SK-N-MC (cell line): ENCODE data around the gene KCNMA1.

Experiments
- DNase-seq: peaks from one replicate; pipeline ENCODE4 v3.0.0-alpha.2; 2011; ENCODE audit warnings: low read depth, low spot score
- H3K27ac ChIP-seq: fragments of 200-600 bp; sonication (generic); 2 replicates; pipeline ENCODE4 v1.5.1; 2016; ENCODE audit warnings: mixed run types
- H3K36me3 ChIP-seq: fragments of 200-600 bp; sonication (generic); 2 replicates; pipeline ENCODE4 v1.6.1; 2017; ENCODE audit warnings: antibody characterized with exemption, low read length, mixed read lengths; ENCODE audit not compliant: insufficient read depth
- H3K4me3 ChIP-seq: fragments of 200-600 bp; sonication (generic); 2 replicates; pipeline ENCODE4 v1.5.1; 2016
- H3K9ac ChIP-seq: fragments of 200-600 bp; sonication (generic); 2 replicates; pipeline ENCODE4 v1.8.0; 2017; ENCODE audit warnings: mixed run types, mixed read lengths; ENCODE audit not compliant: insufficient read length
- H3K9me3 ChIP-seq: fragments of 200-600 bp; sonication (generic); 2 replicates; pipeline ENCODE4 v1.6.1; 2017; ENCODE audit warnings: low read depth, mild to moderate bottlenecking, antibody characterized with exemption, low read length, moderate library complexity, mixed read lengths
- EZH2 ChIP-seq: fragments of 200-600 bp; sonication (generic); IDR thresholded peaks from one replicate; pipeline ENCODE4 v1.6.1; 2017; ENCODE audit warnings: antibody characterized with exemption
- FOXP2 ChIP-seq: optimal IDR thresholded peaks from 2 replicates; pipeline ENCODE3; 2011; ENCODE audit warnings: mild to moderate bottlenecking, moderate library complexity; ENCODE audit not compliant: insufficient read depth; ENCODE audit errors: extremely low read length, control extremely low read depth
- POLR2AphosphoS5 ChIP-seq: IDR thresholded peaks from 2 replicates; pipeline ENCODE4 v1.6.1; 2012; ENCODE audit warnings: mild to moderate bottlenecking, low read depth, low read length, borderline replicate concordance

KCNMA1 gene

GRCh38 chr10:77409697-77410471, 227.7 kb downstream of the KCNMA1 start:
- no peak for TF ChIP-seq EZH2
- no peak for TF ChIP-seq POLR2AphosphoS5
- TF ChIP-seq FOXP2, result no peak
- no peaks in the 10 kb centered on the region for H3K9me3 ChIP-seq
- no peaks in the 10 kb centered on the region for H3K36me3 ChIP-seq
- no peak for DNase-seq
- no peak overlapping the region for H3K27ac ChIP-seq
- H3K9ac ChIP-seq, result no peak overlapping the region
- H3K4me3 ChIP-seq, result no peak overlapping the region

GRCh38 chr10:77408259-77408658, 229.3 kb downstream of the KCNMA1 start:
- H3K27ac ChIP-seq, result no peak overlapping the region
- H3K4me3 ChIP-seq, result no peak overlapping the region
- no peaks in the 10 kb centered on the region for H3K36me3 ChIP-seq
- no peaks in the 10 kb centered on the region for H3K9me3 ChIP-seq
- no peak for DNase-seq
- TF ChIP-seq EZH2, result no peak
- no peak for TF ChIP-seq FOXP2
- TF ChIP-seq POLR2AphosphoS5, result no peak
- no peak overlapping the region for H3K9ac ChIP-seq

GRCh38 chr10:77406764-77407430, 230.7 kb downstream of the KCNMA1 start:
- no peak for TF ChIP-seq FOXP2
- TF ChIP-seq POLR2AphosphoS5, result no peak
- no peak for TF ChIP-seq EZH2
- H3K36me3 ChIP-seq, result no peaks in the 10 kb centered on the region
- no peak for DNase-seq
- no peak overlapping the region for H3K9ac ChIP-seq
- H3K4me3 ChIP-seq, result no peak overlapping the region
- H3K27ac ChIP-seq, result no peak overlapping the region
- no peaks in the 10 kb centered on the region for H3K9me3 ChIP-seq

GRCh38 chr10:77405771-77406241, 231.8 kb downstream of the KCNMA1 start:
- no peak overlapping the region for H3K27ac ChIP-seq
- no peak for DNase-seq

GRCh38 chr10:77404810-77405209, 232.8 kb downstream of the KCNMA1 start:
- H3K9ac ChIP-seq, result no peak overlapping the region
- no peak overlapping the region for H3K4me3 ChIP-seq
- no peak overlapping the region for H3K27ac ChIP-seq
- H3K36me3 ChIP-seq, result no peaks in the 10 kb centered on the region
- no peaks in the 10 kb centered on the region for H3K9me3 ChIP-seq
- no peak for TF ChIP-seq FOXP2
- TF ChIP-seq EZH2, result no peak
- no peak for TF ChIP-seq POLR2AphosphoS5
- DNase-seq, result no peak

More at GRCh38 chr10:77405771-77406241, 231.8 kb downstream of the KCNMA1 start:
- Histone ChIP-seq H3K4me3 (no peak overlapping the region), H3K36me3 (no peaks in the 10 kb centered on the region), H3K9ac (no peak overlapping the region), H3K9me3 (no peaks in the 10 kb centered on the region)
- TF ChIP-seq FOXP2 (no peak), EZH2 (no peak), POLR2AphosphoS5 (no peak)

GRCh38 chr10:77403761-77404160, 233.8 kb downstream of the KCNMA1 start:
- H3K4me3 ChIP-seq, result no peak overlapping the region
- no peaks in the 10 kb centered on the region for H3K36me3 ChIP-seq
- no peak overlapping the region for H3K27ac ChIP-seq
- no peak for DNase-seq
- no peak overlapping the region for H3K9ac ChIP-seq
- H3K9me3 ChIP-seq, result no peaks in the 10 kb centered on the region
- no peak for TF ChIP-seq EZH2
- no peak for TF ChIP-seq FOXP2
- TF ChIP-seq POLR2AphosphoS5, result no peak

- no peak for TF ChIP-seq EZH2
- TF ChIP-seq POLR2AphosphoS5, result no peak
- H3K4me3 ChIP-seq, result no peak overlapping the region
- no peak for DNase-seq
- no peaks in the 10 kb centered on the region for H3K36me3 ChIP-seq
- no peak overlapping the region for H3K27ac ChIP-seq
- H3K9me3 ChIP-seq, result no peaks in the 10 kb centered on the region
- no peak overlapping the region for H3K9ac ChIP-seq
Observed at GRCh38 chr10:77401683-77402082, 235.9 kb downstream of the KCNMA1 start.

- H3K4me3 ChIP-seq, result no peak overlapping the region
- no peak overlapping the region for H3K27ac ChIP-seq
- H3K36me3 ChIP-seq, result no peaks in the 10 kb centered on the region
- H3K9me3 ChIP-seq, result no peaks in the 10 kb centered on the region
- no peak for TF ChIP-seq EZH2
- H3K9ac ChIP-seq, result no peak overlapping the region
- DNase-seq, result no peak
Observed at GRCh38 chr10:77400033-77400432, 237.6 kb downstream of the KCNMA1 start.
